GM18951 (cell line): ENCODE data around the gene CYP2W1.
"Not testable (repeated sequence)": the region's sequence is repeated elsewhere in the genome, so short reads cannot be mapped to it uniquely, and the experiment has no call there.

Experiments used
- POLR2A ChIP-seq: IDR thresholded peaks from 4 replicates; pipeline ENCODE4 v1.6.1; 2011; ENCODE audit warnings: mild to moderate bottlenecking; ENCODE audit not compliant: insufficient read length, insufficient read depth; ENCODE audit errors: extremely low read depth
- in situ Hi-C: fragments of 300-500 bp; cut with MboI; formaldehyde crosslinking; loops from one replicate; pipeline ENCODE4 v1.12.0; 2022; ENCODE audit warnings: low sequenced_read_pairs, mixed read lengths, inconsistent platforms; ENCODE audit not compliant: unreplicated experiment

Gene CYP2W1, protein sequence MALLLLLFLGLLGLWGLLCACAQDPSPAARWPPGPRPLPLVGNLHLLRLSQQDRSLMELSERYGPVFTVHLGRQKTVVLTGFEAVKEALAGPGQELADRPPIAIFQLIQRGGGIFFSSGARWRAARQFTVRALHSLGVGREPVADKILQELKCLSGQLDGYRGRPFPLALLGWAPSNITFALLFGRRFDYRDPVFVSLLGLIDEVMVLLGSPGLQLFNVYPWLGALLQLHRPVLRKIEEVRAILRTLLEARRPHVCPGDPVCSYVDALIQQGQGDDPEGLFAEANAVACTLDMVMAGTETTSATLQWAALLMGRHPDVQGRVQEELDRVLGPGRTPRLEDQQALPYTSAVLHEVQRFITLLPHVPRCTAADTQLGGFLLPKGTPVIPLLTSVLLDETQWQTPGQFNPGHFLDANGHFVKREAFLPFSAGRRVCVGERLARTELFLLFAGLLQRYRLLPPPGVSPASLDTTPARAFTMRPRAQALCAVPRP

DNA sequence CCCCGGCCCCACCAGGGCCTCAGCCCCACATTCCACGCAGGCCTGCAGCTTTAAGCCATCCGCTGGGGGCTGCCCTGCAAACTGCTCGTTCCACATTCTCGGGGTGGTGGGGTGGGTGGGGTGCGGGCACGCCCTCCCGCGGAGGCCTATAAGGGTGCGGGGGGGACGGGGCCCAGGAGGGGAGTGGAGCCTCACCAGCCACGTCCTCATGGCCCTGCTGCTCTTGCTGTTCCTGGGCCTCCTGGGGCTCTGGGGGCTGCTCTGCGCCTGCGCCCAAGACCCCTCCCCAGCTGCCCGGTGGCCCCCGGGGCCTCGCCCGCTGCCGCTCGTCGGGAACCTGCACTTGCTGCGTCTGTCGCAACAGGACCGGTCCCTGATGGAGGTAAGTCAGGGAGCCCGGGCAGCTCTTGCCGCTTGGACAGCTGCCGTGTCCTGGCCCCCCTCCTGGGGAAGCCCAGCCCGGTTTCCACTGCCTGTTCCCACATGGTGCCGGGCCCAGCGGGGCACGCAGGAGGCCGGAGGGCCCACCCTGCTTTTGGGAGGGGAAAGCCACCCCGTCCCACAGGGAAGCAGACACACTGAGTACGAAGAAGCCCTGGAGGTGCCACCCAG lies at the start of gene CYP2W1:
CYP2W1 (plus strand) TSS at position 178 of the 612 bp plus-strand sequence; CDS start at position 209, 31 bp downstream.
- TF ChIP-seq POLR2A, result no peak
- in situ Hi-C loops, result no loop called here

- no peak for TF ChIP-seq POLR2A
- in situ Hi-C loops, result no loop called here
Observed at GRCh38 chr7:934469-935163, 48.4 kb upstream of the CYP2W1 start.

GRCh38 chr7:935164-935873 lies 47.7 kb upstream of the CYP2W1 start:
- no peak for TF ChIP-seq POLR2A
- in situ Hi-C loops, result no loop called here

GRCh38 chr7:935874-936385 lies 47.1 kb upstream of the CYP2W1 start:
- in situ Hi-C loops, result no loop called here

GRCh38 chr7:936386-937054 lies 46.5 kb upstream of the CYP2W1 start:
- TF ChIP-seq POLR2A, result no peak

More at GRCh38 chr7:935874-936385, 47.1 kb upstream of the CYP2W1 start:
- no peak for TF ChIP-seq POLR2A

GRCh38 chr7:937856-938484 lies 45.0 kb upstream of the CYP2W1 start:
- in situ Hi-C loops, result no loop called here
- no peak for TF ChIP-seq POLR2A

More at GRCh38 chr7:936386-937054, 46.5 kb upstream of the CYP2W1 start:
- in situ Hi-C loops, result no loop called here

GRCh38 chr7:938546-939185 lies 44.3 kb upstream of the CYP2W1 start:
- in situ Hi-C loops, result no loop called here
- TF ChIP-seq POLR2A, result no peak

DNA sequence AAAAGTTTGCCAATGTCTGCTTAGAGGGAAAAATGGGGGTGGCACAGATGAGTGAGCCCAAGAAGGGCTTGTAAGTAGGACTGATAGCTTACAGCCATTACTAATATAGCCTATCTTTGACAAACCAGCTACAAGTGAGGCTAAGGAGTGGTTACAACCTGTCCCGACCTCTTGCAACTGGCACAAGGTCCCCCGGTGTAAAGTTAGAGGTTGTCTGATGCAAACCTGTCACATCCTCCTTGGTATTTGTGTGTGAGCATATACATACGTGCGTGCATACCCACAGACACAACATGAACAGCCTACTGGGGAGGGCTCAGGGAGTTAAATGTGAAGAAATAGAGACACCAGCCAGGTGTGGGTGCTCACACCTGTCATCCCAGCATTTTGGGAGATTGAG lies 43.1 kb upstream of the CYP2W1 start:
- in situ Hi-C loops, result no loop called here

GRCh38 chr7:940599-941408 lies 42.2 kb upstream of the CYP2W1 start:
- in situ Hi-C loops, result no loop called here

More for the DNA sequence above, 43.1 kb upstream of the CYP2W1 start:
- TF ChIP-seq POLR2A, result no peak

DNA sequence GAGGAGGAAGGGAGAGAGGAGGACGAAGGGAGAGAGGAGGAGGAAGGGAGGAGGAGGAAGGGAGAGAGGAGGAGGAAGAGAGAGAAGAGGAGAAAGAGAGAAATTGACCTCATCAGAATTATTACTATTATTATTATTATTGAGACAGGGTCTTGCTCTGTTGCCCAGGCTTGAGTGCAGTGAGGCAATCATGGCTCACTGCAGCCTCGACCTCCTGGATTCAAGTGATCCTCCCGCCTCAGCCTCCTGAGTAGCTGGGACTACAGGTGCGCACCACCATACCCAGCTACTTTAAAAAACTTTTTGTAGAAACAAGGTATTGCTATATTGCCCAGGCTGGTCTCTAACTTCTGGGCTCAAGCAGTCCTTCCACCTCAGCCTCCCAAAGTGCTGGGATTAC lies 39.2 kb upstream of the CYP2W1 start:
- in situ Hi-C loops, result not testable (repeated sequence)

More at GRCh38 chr7:940599-941408, 42.2 kb upstream of the CYP2W1 start:
- no peak for TF ChIP-seq POLR2A

DNA sequence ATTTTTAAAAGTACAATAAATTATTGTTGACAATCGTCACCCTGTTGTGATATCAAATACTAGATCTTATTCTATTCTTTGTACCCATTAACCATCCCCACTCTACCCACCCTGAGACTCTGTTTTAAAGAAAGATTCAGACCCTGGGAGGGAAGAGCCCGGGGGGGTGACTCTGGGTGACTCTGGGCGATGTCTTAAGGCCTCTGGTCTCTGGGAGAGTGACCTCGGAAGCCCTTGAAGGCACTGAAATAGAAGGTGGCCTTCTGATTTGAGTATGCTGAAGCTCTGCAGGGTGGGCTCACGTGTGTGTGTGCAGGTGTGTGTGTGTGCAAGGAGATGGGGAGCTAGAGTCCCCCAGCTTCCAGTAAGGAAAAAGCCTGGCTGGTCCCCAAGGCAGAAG lies 38.2 kb upstream of the CYP2W1 start:
- no peak for TF ChIP-seq POLR2A
- in situ Hi-C loops, result no loop called here
